ENCODE results near the gene DCAF17. TPM values are rescaled to one million over a fixed set of nuclear protein-coding genes. Genes with fewer than 3 reads are reported as not detected.

The DCAF17 gene
- total RNA-seq, 5 donors from 2014 or later (not counting 1 experiment from before 2014, with no cell fraction given), result 21.1 to 24.6 (median 23.9) TPM

- peaks cover 0 to 3% of the 10 kb centered on the region in 2 experiments for H3K27me3 ChIP-seq (replicated peaks in 1 of 2; ENCODE audit: control insufficient read depth in 2 of 2, extremely low read depth in 1 of 2, insufficient read depth in 2 of 2, low read length in 1 of 2)
- H3K27ac ChIP-seq (ENCODE audit: low read length), result no peak overlapping the region
- ChIA-PET CTCF (no interaction called here), POLR2A (no interaction called here)
- Mint-ChIP-seq H3K4me1 (no peaks in the 10 kb centered on the region), H3K4me3 (no peak overlapping the region), H3K9me3 (no peaks in the 10 kb centered on the region), H3K27ac (no peak overlapping the region), H3K27me3 (peaks cover 11 to 13% of the 10 kb centered on the region in 2 donors), H3K36me3 (no peaks in the 10 kb centered on the region)
- 90% methylated on average over 2 of the region's 6 CpGs for WGBS (ENCODE audit: insufficient coverage)
- DNase-seq, result no peak
- no peak overlapping the region for H3K4me3 ChIP-seq (ENCODE audit: control insufficient read depth in 1 of 2, extremely low read depth in 1 of 2, low read length in 1 of 2)
- no peaks in the 10 kb centered on the region for H3K4me1 ChIP-seq (ENCODE audit: control insufficient read depth in 1 of 2, extremely low read depth in 1 of 2, insufficient read depth in 2 of 2, low read length in 2 of 2)
- ATAC-seq (replicated peaks in 1 of 4), result no peak
- H3K36me3 ChIP-seq (ENCODE audit: control insufficient read depth in 2 of 2, extremely low read depth in 1 of 2, insufficient read depth in 1 of 2, low read length in 1 of 2), result no peaks in the 10 kb centered on the region
- no peaks in the 10 kb centered on the region for H3K9me3 ChIP-seq
Measured at GRCh38 chr2:171515672-171516298, 81.8 kb downstream of the DCAF17 start.

GRCh38 chr2:171516793-171517192 is 82.8 kb downstream of the DCAF17 start:
- H3K36me3 Mint-ChIP-seq, result no peaks in the 10 kb centered on the region
- CTCF ChIA-PET, result interaction anchor here in 1 of 2 donors (0.6 kb wide), 1 partner anchor 368 kb away, joined by 3 read pairs; no protein-coding TSS in a partner anchor
- DNase-seq (no peak), ATAC-seq (replicated peaks in 1 of 4) (no peak)
- H3K4me3 Mint-ChIP-seq, result no peak overlapping the region
- no peaks in the 10 kb centered on the region for H3K9me3 Mint-ChIP-seq
- Histone ChIP-seq H3K9me3 (no peaks in the 10 kb centered on the region), H3K27ac (ENCODE audit: low read length) (no peak overlapping the region), H3K27me3 (replicated peaks in 1 of 2; ENCODE audit: control insufficient read depth in 2 of 2, extremely low read depth in 1 of 2, insufficient read depth in 2 of 2, low read length in 1 of 2) (peaks cover 0 to 5% of the 10 kb centered on the region in 2 experiments), H3K4me3 (ENCODE audit: control insufficient read depth in 1 of 2, extremely low read depth in 1 of 2, low read length in 1 of 2) (no peak overlapping the region), H3K4me1 (ENCODE audit: control insufficient read depth in 1 of 2, extremely low read depth in 1 of 2, insufficient read depth in 2 of 2, low read length in 2 of 2) (peaks cover 0 to under 1% of the 10 kb centered on the region in 2 experiments), H3K36me3 (ENCODE audit: control insufficient read depth in 2 of 2, extremely low read depth in 1 of 2, insufficient read depth in 1 of 2, low read length in 1 of 2) (no peaks in the 10 kb centered on the region)
- 100% methylated on average over 2 of the region's 5 CpGs for WGBS (ENCODE audit: insufficient coverage)
- no peak overlapping the region for H3K27ac Mint-ChIP-seq
- H3K27me3 Mint-ChIP-seq, result peaks cover 14 to 21% of the 10 kb centered on the region in 2 donors
- POLR2A ChIA-PET, result no interaction called here
- H3K4me1 Mint-ChIP-seq, result peaks cover 2 to 5% (median 2%) of the 10 kb centered on the region in 3 donors

GRCh38 chr2:171520471-171520870 is 86.4 kb downstream of the DCAF17 start:
- DNase-seq (no peak), ATAC-seq (replicated peaks in 1 of 4) (no peak)
- no peak overlapping the region for H3K27ac Mint-ChIP-seq
- H3K36me3 Mint-ChIP-seq, result no peaks in the 10 kb centered on the region
- Histone ChIP-seq H3K27me3 (replicated peaks in 1 of 2; ENCODE audit: control insufficient read depth in 2 of 2, extremely low read depth in 1 of 2, insufficient read depth in 2 of 2, low read length in 1 of 2) (peaks cover 0 to 29% of the 10 kb centered on the region in 2 experiments), H3K9me3 (no peaks in the 10 kb centered on the region), H3K4me1 (ENCODE audit: control insufficient read depth in 1 of 2, extremely low read depth in 1 of 2, insufficient read depth in 2 of 2, low read length in 2 of 2) (peaks cover 2 to 20% of the 10 kb centered on the region in 2 experiments), H3K4me3 (ENCODE audit: control insufficient read depth in 1 of 2, extremely low read depth in 1 of 2, low read length in 1 of 2) (no peak overlapping the region), H3K27ac (ENCODE audit: low read length) (no peak overlapping the region), H3K36me3 (ENCODE audit: control insufficient read depth in 2 of 2, extremely low read depth in 1 of 2, insufficient read depth in 1 of 2, low read length in 1 of 2) (no peaks in the 10 kb centered on the region)
- H3K4me1 Mint-ChIP-seq, result peaks cover 9 to 22% (median 16%) of the 10 kb centered on the region in 3 donors
- CTCF ChIA-PET, result no interaction called here
- H3K4me3 Mint-ChIP-seq, result no peak overlapping the region
- peaks cover 29 to 48% of the 10 kb centered on the region in 2 donors for H3K27me3 Mint-ChIP-seq
- H3K9me3 Mint-ChIP-seq, result no peaks in the 10 kb centered on the region
- POLR2A ChIA-PET, result no interaction called here
- WGBS (ENCODE audit: insufficient coverage), result 100% methylated on average over 4 of the region's 5 CpGs

- H3K27ac Mint-ChIP-seq, result no peak overlapping the region
- H3K4me3 ChIP-seq (ENCODE audit: control insufficient read depth in 1 of 2, extremely low read depth in 1 of 2, low read length in 1 of 2), result peak overlapping the region in 1 of 2 donors; percentile 92
- H3K4me1 Mint-ChIP-seq, result peaks cover 9 to 22% (median 16%) of the 10 kb centered on the region in 3 donors
- DNase-seq (no peak), ATAC-seq (replicated peaks in 1 of 4) (no peak)
- peak overlapping the region; percentile 57 to 79 (median 67) for H3K4me3 Mint-ChIP-seq
- H3K4me1 ChIP-seq (ENCODE audit: control insufficient read depth in 1 of 2, extremely low read depth in 1 of 2, insufficient read depth in 2 of 2, low read length in 2 of 2), result peaks cover 2 to 20% of the 10 kb centered on the region in 2 experiments
- peaks cover 30 to 50% of the 10 kb centered on the region in 2 donors for H3K27me3 Mint-ChIP-seq
- no peaks in the 10 kb centered on the region for H3K9me3 Mint-ChIP-seq
- WGBS (ENCODE audit: insufficient coverage), result 90% methylated on average over 2 of the region's 5 CpGs
- ChIA-PET CTCF (no interaction called here), POLR2A (no interaction called here)
- no peak overlapping the region for H3K27ac ChIP-seq (ENCODE audit: low read length)
- H3K27me3 ChIP-seq (replicated peaks in 1 of 2; ENCODE audit: control insufficient read depth in 2 of 2, extremely low read depth in 1 of 2, insufficient read depth in 2 of 2, low read length in 1 of 2), result peaks cover 0 to 29% of the 10 kb centered on the region in 2 experiments
- H3K36me3 Mint-ChIP-seq, result no peaks in the 10 kb centered on the region
- no peaks in the 10 kb centered on the region for H3K9me3 ChIP-seq
- H3K36me3 ChIP-seq (ENCODE audit: control insufficient read depth in 2 of 2, extremely low read depth in 1 of 2, insufficient read depth in 1 of 2, low read length in 1 of 2), result no peaks in the 10 kb centered on the region
Measured at GRCh38 chr2:171521361-171522051, 87.5 kb downstream of the DCAF17 start.

- ATAC-seq (replicated peaks in 1 of 4), result peak; percentile 16 to 42 (median 27)
- WGBS (ENCODE audit: insufficient coverage), result 0% methylated on average over 39 of the region's 45 CpGs
- Histone ChIP-seq H3K4me1 (ENCODE audit: control insufficient read depth in 1 of 2, extremely low read depth in 1 of 2, insufficient read depth in 2 of 2, low read length in 2 of 2) (peaks cover 2 to 20% of the 10 kb centered on the region in 2 experiments), H3K36me3 (ENCODE audit: control insufficient read depth in 2 of 2, extremely low read depth in 1 of 2, insufficient read depth in 1 of 2, low read length in 1 of 2) (no peaks in the 10 kb centered on the region), H3K9me3 (no peaks in the 10 kb centered on the region), H3K27me3 (replicated peaks in 1 of 2; ENCODE audit: control insufficient read depth in 2 of 2, extremely low read depth in 1 of 2, insufficient read depth in 2 of 2, low read length in 1 of 2) (peaks cover 0 to 29% of the 10 kb centered on the region in 2 experiments), H3K27ac (ENCODE audit: low read length) (no peak within 1 kb of the TSS), H3K4me3 (ENCODE audit: control insufficient read depth in 1 of 2, extremely low read depth in 1 of 2, low read length in 1 of 2) (peak within 1 kb of the TSS; percentile 27 to 92)
- ChIA-PET CTCF (no interaction called here), POLR2A (interaction anchor here in 1 of 2 donors (0.5 kb wide), 1 partner anchor 644 kb away, joined by 3 read pairs; no protein-coding TSS in a partner anchor)
- Mint-ChIP-seq H3K27me3 (peaks cover 30 to 50% of the 10 kb centered on the region in 2 donors), H3K36me3 (no peaks in the 10 kb centered on the region), H3K27ac (no peak within 1 kb of the TSS), H3K9me3 (no peaks in the 10 kb centered on the region), H3K4me3 (peak within 1 kb of the TSS; percentile 70 to 79 (median 76)), H3K4me1 (peaks cover 9 to 22% (median 16%) of the 10 kb centered on the region in 3 donors)
- peak in 3 of 35 experiments; percentile 1 to 18 (median 2) for DNase-seq
Measured at GRCh38 chr2:171522052-171522787, 88.2 kb downstream of the DCAF17 start, which contains the start of gene CYBRD1. Gene CYBRD1 (plus strand): TSS chr2:171522474. CDS start chr2:171522546, 72 bp downstream.

GRCh38 chr2:171522788-171523087 is 88.7 kb downstream of the DCAF17 start:
- ChIA-PET CTCF (no interaction called here), POLR2A (interaction anchor here in 1 of 2 donors (0.5 kb wide), 1 partner anchor 644 kb away, joined by 3 read pairs; no protein-coding TSS in a partner anchor)
- H3K4me1 ChIP-seq (ENCODE audit: control insufficient read depth in 1 of 2, extremely low read depth in 1 of 2, insufficient read depth in 2 of 2, low read length in 2 of 2), result peaks cover 2 to 20% of the 10 kb centered on the region in 2 experiments
- Mint-ChIP-seq H3K36me3 (no peaks in the 10 kb centered on the region), H3K27ac (no peak overlapping the region), H3K27me3 (peaks cover 34 to 53% of the 10 kb centered on the region in 2 donors), H3K9me3 (no peaks in the 10 kb centered on the region), H3K4me3 (peak overlapping the region; percentile 70 to 79 (median 76)), H3K4me1 (peaks cover 9 to 22% (median 16%) of the 10 kb centered on the region in 3 donors)
- under 1% methylated on average over 29 of the region's 29 CpGs for WGBS (ENCODE audit: insufficient coverage)
- DNase-seq, result peak in 1 of 35 experiments; percentile 2
- H3K36me3 ChIP-seq (ENCODE audit: control insufficient read depth in 2 of 2, extremely low read depth in 1 of 2, insufficient read depth in 1 of 2, low read length in 1 of 2), result no peaks in the 10 kb centered on the region
- peak overlapping the region; percentile 27 to 92 for H3K4me3 ChIP-seq (ENCODE audit: control insufficient read depth in 1 of 2, extremely low read depth in 1 of 2, low read length in 1 of 2)
- no peak overlapping the region for H3K27ac ChIP-seq (ENCODE audit: low read length)
- no peaks in the 10 kb centered on the region for H3K9me3 ChIP-seq
- peaks cover 0 to 29% of the 10 kb centered on the region in 2 experiments for H3K27me3 ChIP-seq (replicated peaks in 1 of 2; ENCODE audit: control insufficient read depth in 2 of 2, extremely low read depth in 1 of 2, insufficient read depth in 2 of 2, low read length in 1 of 2)
- ATAC-seq (replicated peaks in 1 of 4), result peak in 1 of 4 experiments; percentile 20

All from T-cell (primary cell).